Measurements from ENCODE around the gene NFS1.
"Not testable (repeated sequence)": the region's sequence is repeated elsewhere in the genome, so short reads cannot be mapped to it uniquely, and the experiment has no call there.

The NFS1 gene

GRCh38 chr20:35699127-35699956 lies at the start of gene NFS1, which contains the start of gene ROMO1:
NFS1 (minus strand) TSS chr20:35699352; CDS start chr20:35699288, 64 bp downstream.
ROMO1 (plus strand) TSS chr20:35699405; CDS start chr20:35699633, 228 bp downstream.
- peak; percentile 89 for DNase-seq

GRCh38 chr20:35744492-35744841 lies 45.3 kb upstream of the NFS1 start:
- not testable (repeated sequence) for DNase-seq

GRCh38 chr20:35743693-35744491 lies 44.7 kb upstream of the NFS1 start:
- peak; percentile 31 for DNase-seq

GRCh38 chr20:35742741-35743523 lies 43.8 kb upstream of the NFS1 start:
- peak; percentile 59 for DNase-seq

GRCh38 chr20:35741892-35742740 lies 43.0 kb upstream of the NFS1 start, which contains the start of gene RBM39:
RBM39 (minus strand) TSS chr20:35742260; CDS start chr20:35740874, 1,386 bp downstream.
- DNase-seq, result peak; percentile 100

GRCh38 chr20:35739294-35740163 lies 40.4 kb upstream of the NFS1 start:
- DNase-seq, result peak; percentile 62

- DNase-seq, result no peak
Observed at GRCh38 chr20:35738410-35739179, 39.4 kb upstream of the NFS1 start.

- DNase-seq, result no peak
Observed at GRCh38 chr20:35737865-35738333, 38.7 kb upstream of the NFS1 start.

GRCh38 chr20:35735826-35736470 lies 36.8 kb upstream of the NFS1 start:
- no peak for DNase-seq

- DNase-seq, result no peak
Observed at GRCh38 chr20:35734777-35735649, 35.9 kb upstream of the NFS1 start.

- no peak for DNase-seq
Observed at GRCh38 chr20:35734374-35734773, 35.2 kb upstream of the NFS1 start.

GRCh38 chr20:35732644-35732982 lies 33.5 kb upstream of the NFS1 start:
- no peak for DNase-seq

- DNase-seq, result no peak
Observed at GRCh38 chr20:35731862-35732643, 32.9 kb upstream of the NFS1 start.

- no peak for DNase-seq
Observed at GRCh38 chr20:35731469-35731788, 32.3 kb upstream of the NFS1 start.

- no peak for DNase-seq
Observed at GRCh38 chr20:35730583-35731468, 31.7 kb upstream of the NFS1 start.

GRCh38 chr20:35729836-35730582 lies 30.9 kb upstream of the NFS1 start:
- DNase-seq, result no peak
